Uterus (tissue), 4 donors: ENCODE measurements around the gene CHMP6. TPM values are rescaled to one million over a fixed set of nuclear protein-coding genes. Genes with fewer than 3 reads are reported as not detected.

ENCODE experiments used
- DNase-seq, 2 donors: peaks; one replicate each; pipeline ENCODE4 v3.0.0-alpha.2; 2019 to 2020
- H3K27ac ChIP-seq, 2 donors: fragments of 200-600 bp; sonication (generic); 1 replicate in 1 of 2; 2 replicates in 1 of 2; pipeline ENCODE4 v1.5.1; 2016 to 2018
- H3K27me3 ChIP-seq, 2 donors: fragments of 200-600 bp; sonication (generic); one replicate each; pipeline ENCODE4 v1.5.1; 2018 to 2019; ENCODE audit warnings: control low read depth in 1 of 2
- H3K36me3 ChIP-seq, 2 donors: fragments of 200-600 bp; sonication (generic); one replicate each; pipeline ENCODE4 v1.5.1; 2019; ENCODE audit warnings: control low read depth in 1 of 2
- H3K4me1 ChIP-seq, 2 donors: fragments of 200-600 bp; sonication (generic); one replicate each; pipeline ENCODE4 v1.5.1; 2018 to 2019; ENCODE audit warnings: control low read depth in 1 of 2
- H3K4me3 ChIP-seq, 2 donors: fragments of 200-600 bp; sonication (generic); 1 replicate in 1 of 2; 2 replicates in 1 of 2; pipeline ENCODE4 v1.5.1; 2018 to 2019; ENCODE audit warnings: mild to moderate bottlenecking in 1 of 2
- H3K9me3 ChIP-seq, 2 donors: fragments of 200-600 bp; sonication (generic); one replicate each; pipeline ENCODE4 v1.5.1; 2019; ENCODE audit warnings: control low read depth in 1 of 2
- POLR2A ChIP-seq, 2 donors: fragments of 450-650 bp; IDR thresholded peaks; one replicate each; pipeline ENCODE4 v1.6.1; 2016; ENCODE audit warnings: antibody characterized with exemption in 2 of 2, mild to moderate bottlenecking in 1 of 2, moderate library complexity in 1 of 2
- intact Hi-C: fragments of 100-400 bp; cut with DNase I; formaldehyde crosslinking; loops from one replicate; pipeline ENCODE4 v1.15.1; 2023; ENCODE audit warnings: low total_unique reads
- total RNA-seq, 4 donors: library from RNA; depleted of rRNA in 3 of 4; stranded (reverse); fragments of >200 nt in 3 of 4; gene quantifications; one replicate each; pipeline versions ENCODE4 v1.1.0 to v1.2.4, GENCODE V29; 2014 to 2023
- TF ChIP-seq, protein P1 (sequence below), 4 experiments: fragments of 200-600 bp in 2 of 4; fragments of 450-650 bp in 2 of 4; sonication (generic) in 2 of 4; IDR thresholded peaks; one replicate each; pipeline ENCODE4 v1.5.1; 2016 to 2019; ENCODE audit warnings: antibody characterized with exemption in 4 of 4, mild to moderate bottlenecking in 2 of 4, moderate library complexity in 1 of 4
- donor health status: DM: yes; HTN: yes; CAD: no.

CHMP6 gene
- total RNA-seq, 4 donors from 2014 or later = 3.6 to 33.2 (median 19.8) TPM

DNA sequence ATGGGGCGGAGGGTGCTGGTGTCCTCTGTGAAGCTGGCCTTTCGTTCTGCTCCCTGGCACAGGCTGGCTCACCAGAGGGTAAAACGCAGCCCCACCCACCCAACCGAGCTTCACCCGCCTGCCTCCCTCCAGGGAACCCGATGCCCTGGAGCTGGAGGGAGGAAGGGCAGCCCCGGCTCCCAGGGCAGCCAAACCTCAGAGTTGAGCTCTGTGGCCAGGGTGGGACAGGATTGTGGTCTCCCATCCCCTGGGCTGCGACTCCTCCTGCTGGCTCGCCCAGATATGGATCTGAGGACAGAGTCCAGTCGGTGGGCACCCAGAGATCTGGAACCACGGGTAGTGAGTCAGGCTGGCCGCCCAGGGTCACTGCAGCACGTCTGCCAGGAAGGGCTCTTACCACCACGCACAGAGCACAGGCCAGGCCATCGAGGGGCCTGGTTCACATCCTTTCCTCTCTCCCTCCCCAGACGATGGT is 42.6 kb upstream of the CHMP6 start:
- H3K27ac ChIP-seq = no peak overlapping the region

DNA sequence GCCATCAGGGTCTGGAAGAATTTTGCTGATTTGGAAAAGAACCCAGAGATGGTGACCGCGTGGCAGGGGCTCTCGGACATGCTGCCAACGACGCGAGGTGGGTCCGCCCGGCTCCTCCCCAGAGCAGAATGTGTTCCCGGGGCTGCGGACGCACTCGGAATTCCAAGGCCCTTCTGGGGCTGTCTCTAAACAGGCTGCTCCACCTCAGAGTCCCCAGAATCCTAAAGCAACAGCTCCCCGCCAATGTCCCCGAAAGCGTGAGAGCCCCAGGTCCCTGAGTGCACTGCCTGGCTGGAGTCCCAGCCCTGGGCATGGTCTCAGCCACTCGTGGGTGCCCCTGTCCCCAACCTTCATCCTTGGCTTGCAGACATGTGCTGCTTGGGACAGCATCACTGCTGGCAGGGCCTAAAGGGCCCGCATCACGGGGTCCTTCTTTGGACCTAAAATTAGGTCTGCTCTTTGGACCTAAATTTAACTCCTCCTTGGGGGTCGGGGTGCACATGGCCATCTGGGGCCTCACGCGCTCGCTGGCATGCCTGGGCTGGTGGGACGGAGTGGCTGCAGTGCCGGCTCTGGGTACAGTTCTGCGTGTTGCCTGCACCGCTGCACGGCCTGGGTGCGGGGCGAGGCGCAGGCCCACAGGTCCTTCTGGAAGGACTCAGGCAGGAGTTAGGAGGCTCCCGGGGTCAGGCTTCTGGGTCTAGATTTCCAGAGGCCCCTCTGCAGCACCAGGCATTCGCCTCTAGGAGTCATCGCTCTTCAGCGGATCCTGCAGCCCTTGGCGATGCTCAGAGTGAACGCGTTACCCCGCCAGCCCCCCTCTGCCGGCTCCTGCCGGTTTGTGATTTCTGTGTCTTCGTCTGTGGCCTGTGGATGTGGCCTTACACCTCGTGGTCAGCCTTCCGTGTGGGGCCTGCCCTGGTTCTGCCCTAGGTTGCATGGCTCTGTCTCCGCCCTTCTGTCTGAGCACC is 41.9 kb upstream of the CHMP6 start:
- Histone ChIP-seq H3K27ac (no peak overlapping the region), H3K4me3 (no peak overlapping the region), H3K27me3 (no peaks in the 10 kb centered on the region), H3K36me3 (no peaks in the 10 kb centered on the region), H3K4me1 (no peaks in the 10 kb centered on the region), H3K9me3 (no peaks in the 10 kb centered on the region)
- TF ChIP-seq, protein P1, sequence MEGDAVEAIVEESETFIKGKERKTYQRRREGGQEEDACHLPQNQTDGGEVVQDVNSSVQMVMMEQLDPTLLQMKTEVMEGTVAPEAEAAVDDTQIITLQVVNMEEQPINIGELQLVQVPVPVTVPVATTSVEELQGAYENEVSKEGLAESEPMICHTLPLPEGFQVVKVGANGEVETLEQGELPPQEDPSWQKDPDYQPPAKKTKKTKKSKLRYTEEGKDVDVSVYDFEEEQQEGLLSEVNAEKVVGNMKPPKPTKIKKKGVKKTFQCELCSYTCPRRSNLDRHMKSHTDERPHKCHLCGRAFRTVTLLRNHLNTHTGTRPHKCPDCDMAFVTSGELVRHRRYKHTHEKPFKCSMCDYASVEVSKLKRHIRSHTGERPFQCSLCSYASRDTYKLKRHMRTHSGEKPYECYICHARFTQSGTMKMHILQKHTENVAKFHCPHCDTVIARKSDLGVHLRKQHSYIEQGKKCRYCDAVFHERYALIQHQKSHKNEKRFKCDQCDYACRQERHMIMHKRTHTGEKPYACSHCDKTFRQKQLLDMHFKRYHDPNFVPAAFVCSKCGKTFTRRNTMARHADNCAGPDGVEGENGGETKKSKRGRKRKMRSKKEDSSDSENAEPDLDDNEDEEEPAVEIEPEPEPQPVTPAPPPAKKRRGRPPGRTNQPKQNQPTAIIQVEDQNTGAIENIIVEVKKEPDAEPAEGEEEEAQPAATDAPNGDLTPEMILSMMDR (IDR thresholded peaks at IDR 0.05) = peak in 1 of 4 experiments; percentile 4
- TF ChIP-seq POLR2A (IDR thresholded peaks at IDR 0.05) = no peak
- peak; percentile 10 to 16 for DNase-seq
- intact Hi-C loops = no loop called here

More for the DNA sequence above, 42.6 kb upstream of the CHMP6 start:
- peak; percentile 14 to 18 for DNase-seq
- H3K9me3 ChIP-seq = no peaks in the 10 kb centered on the region
- no peaks in the 10 kb centered on the region for H3K36me3 ChIP-seq
- TF ChIP-seq, protein P1 (IDR thresholded peaks at IDR 0.05) = no peak
- no peak for TF ChIP-seq POLR2A (IDR thresholded peaks at IDR 0.05)
- intact Hi-C loops = no loop called here
- no peaks in the 10 kb centered on the region for H3K27me3 ChIP-seq
- H3K4me1 ChIP-seq = no peaks in the 10 kb centered on the region
- H3K4me3 ChIP-seq = no peak overlapping the region

DNA sequence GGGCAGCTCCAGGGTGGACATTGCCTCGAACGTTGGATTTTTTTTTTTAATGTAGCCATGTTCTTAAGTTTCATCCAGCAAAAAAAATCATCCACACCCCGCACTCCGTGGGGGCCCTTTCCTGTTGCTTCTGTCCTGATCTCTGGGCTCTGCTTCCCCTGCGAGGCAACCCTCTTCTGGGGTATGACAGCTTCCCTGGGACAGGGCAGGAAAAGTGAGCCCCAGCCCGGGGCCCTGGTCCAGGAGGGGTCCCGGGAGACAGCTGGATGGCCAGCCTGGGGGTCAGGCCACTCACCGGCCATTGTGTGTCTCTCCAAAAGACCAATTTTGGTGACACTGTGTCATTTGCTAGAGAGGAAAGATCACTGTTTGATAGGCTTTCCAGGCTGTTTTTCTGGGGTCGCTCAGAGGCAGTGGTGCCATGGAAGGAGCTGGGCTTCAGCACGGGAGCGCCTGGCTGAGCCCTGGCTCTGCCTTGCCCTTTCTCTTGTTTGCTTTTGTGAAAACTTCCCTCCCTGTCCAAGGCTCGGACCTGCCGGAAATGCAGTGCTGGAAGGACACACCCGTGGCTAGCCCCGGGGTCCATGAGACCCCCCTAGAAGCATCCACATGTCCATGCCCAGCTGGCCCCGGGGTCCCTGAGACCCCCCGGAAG is 41.0 kb upstream of the CHMP6 start:
- no peaks in the 10 kb centered on the region for H3K9me3 ChIP-seq
- TF ChIP-seq, protein P1 (IDR thresholded peaks at IDR 0.05) = no peak
- TF ChIP-seq POLR2A (IDR thresholded peaks at IDR 0.05) = no peak
- intact Hi-C loops = no loop called here
- H3K27me3 ChIP-seq = no peaks in the 10 kb centered on the region
- no peak overlapping the region for H3K27ac ChIP-seq
- DNase-seq = peak in 1 of 2 donors; percentile 8
- H3K4me1 ChIP-seq = no peaks in the 10 kb centered on the region
- no peak overlapping the region for H3K4me3 ChIP-seq
- no peaks in the 10 kb centered on the region for H3K36me3 ChIP-seq

DNA sequence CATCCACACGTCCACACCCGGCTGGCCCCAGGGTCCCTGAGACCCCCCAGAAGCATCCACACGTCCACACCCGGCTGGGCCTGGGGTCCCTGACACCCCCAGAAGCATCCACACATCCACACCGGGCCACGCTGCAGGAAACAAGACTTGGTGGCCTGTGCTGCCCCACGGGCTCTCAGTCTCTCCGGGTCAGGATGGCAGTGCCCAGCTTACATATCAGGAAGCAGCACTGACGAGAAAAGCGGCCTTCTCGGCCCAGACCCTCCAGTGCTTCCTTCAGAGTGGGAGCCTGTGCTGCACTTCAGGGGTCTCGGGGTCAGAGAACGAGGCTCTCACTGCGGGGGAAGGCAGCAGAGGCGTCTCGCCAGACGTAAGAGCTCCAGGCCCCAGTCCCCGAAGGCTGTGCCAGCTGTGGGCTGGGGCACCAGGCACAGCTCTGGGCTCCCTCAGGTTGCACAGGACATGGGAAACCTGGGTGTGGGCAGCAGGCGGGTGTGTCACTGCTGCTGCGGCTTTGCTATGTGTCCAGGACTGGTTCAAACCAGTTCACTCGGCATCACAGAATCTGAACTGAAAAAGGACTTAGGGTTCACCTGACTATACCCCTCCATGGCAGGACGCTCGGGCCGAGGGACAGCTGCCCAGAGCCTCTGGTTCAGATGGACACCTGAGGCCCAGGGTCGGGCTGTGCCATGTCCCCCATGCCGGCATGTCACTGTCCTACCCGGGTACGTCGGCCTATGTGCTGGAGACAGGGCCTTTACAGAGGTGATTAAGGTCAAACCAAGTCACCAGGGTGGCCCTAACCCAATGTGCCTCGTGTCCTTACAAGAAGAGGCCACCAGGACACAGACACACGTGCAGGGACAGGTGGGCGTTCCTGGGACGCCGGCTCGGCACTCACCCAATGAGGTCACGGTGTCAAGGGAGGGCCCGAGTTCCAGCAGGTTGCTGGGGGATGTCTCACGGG is 40.2 kb upstream of the CHMP6 start:
- intact Hi-C loops = no loop called here
- DNase-seq = peak in 1 of 2 donors; percentile 11
- TF ChIP-seq, protein P1 (IDR thresholded peaks at IDR 0.05) = no peak
- no peak for TF ChIP-seq POLR2A (IDR thresholded peaks at IDR 0.05)

More for the DNA sequence above, 40.2 kb upstream of the CHMP6 start:
- Histone ChIP-seq H3K9me3 (no peaks in the 10 kb centered on the region), H3K4me3 (no peak overlapping the region), H3K27ac (no peak overlapping the region), H3K36me3 (no peaks in the 10 kb centered on the region), H3K4me1 (no peaks in the 10 kb centered on the region), H3K27me3 (no peaks in the 10 kb centered on the region)
